ENCODE measurements around the gene GIPC3.
"Not testable (repeated sequence)": the region's sequence is repeated elsewhere in the genome, so short reads cannot be mapped to it uniquely, and the experiment has no call there.

GIPC3 gene

DNA sequence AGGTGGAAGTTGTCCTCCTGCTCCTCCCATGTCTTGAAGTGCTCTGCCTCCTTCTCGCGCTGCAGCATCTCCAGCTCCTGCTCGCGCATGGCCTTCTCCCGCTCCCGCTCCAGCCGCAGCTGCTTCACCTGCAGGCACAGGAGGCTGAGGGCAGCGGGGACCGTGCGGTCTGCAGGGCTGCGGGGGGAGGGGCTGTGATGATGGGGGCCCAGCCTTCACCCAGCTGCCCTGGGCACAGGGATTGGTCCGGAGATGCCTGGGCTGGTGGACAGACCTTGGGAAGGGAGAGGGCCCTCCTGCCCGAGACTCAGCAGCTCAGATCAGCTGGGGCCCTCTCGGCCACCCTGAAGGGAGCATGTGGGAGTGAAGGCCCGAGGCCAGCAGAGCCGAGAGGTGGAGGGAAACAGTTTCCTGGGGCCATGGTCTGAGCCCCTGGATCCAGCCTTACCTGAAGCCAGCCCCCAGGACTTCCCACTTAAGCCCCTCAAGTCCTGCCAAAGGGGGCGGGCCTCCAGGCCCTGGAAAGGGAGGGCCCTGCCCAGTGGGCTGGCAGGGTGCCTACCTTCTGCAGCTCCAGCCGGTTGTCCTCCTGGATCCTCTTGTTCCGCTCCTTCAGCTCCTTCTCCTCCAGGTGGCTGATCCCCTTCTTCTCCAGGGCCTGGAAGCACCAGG is 35.0 kb downstream of the GIPC3 start:
- no peak for DNase-seq

DNA sequence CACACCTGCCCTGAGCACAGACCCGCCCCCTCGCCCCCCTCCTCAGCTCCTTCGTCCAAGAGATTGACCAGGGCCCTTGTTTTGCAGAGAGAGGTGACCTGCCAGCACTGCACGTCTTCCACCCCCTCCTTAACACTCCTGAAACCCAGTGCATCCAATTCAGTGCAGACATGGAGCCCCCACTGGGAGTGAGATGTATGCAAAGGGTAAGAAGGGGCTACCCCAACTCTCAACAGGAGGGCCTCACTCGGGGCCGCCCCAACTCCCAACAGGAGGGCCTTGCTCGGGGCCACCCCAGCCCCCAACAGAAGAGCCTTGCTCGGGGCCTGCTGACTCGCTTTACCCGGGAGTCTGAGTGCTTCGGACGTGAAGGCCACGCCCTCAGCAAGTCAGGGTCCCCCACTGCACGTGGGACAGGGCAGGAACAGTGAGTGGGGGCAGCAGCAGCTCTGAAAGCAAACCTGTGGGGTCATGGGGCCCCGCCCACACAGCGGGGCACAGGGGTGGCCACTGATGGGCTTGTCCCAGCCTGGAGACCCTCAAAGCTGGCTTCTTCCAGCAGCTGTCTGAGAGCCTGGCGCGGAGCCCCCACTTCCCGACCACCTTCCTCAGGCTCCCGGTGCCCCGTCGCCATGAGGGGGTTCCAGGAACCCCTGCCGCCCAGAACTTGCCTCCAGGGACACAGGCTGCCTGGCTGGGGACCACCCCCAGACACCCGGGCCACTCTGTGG is 35.7 kb downstream of the GIPC3 start:
- DNase-seq: no peak

DNA sequence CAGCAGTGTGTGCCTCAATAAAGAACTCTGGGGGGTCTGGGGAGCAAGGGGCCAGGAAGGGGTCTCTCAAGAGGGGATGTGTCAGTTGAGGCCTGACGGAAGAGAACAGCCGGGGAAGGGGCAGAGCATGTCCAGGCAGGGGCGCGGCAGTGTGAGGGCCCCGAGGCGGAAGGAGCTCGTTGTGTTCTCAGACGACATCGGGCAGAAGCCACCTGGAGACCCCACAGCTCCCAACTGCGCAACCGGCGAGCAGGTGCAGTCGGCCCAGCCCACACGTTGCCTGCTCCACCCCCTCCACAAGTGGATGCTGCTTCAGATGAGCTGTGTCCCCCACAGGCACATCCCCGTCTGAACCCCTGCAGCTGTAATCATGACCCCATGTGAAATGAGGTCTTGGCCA is 36.4 kb downstream of the GIPC3 start:
- no peak for DNase-seq

GRCh38 chr19:3622224-3622623 is 36.9 kb downstream of the GIPC3 start:
- no peak for DNase-seq

DNA sequence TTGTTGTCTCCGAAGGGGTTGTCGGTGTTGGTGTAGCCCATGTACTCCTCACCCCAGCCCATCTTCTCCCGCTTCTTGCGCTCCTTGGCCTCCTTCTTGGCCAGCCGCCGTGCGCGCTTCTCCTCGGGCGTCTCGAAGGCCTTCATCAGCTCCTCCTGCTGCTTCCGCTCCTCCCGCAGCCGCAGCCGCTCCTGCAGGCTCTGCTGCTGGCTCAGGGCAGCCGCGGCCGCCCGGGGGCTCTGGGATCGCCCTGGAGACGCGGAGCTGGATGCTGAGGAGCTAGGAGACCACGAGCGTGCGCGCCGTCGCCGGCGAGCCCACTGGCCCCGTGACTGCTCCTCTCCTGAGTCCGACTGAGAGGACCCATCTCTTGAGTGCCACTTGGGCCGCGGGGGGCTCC is 38.4 kb downstream of the GIPC3 start:
- DNase-seq: no peak

DNA sequence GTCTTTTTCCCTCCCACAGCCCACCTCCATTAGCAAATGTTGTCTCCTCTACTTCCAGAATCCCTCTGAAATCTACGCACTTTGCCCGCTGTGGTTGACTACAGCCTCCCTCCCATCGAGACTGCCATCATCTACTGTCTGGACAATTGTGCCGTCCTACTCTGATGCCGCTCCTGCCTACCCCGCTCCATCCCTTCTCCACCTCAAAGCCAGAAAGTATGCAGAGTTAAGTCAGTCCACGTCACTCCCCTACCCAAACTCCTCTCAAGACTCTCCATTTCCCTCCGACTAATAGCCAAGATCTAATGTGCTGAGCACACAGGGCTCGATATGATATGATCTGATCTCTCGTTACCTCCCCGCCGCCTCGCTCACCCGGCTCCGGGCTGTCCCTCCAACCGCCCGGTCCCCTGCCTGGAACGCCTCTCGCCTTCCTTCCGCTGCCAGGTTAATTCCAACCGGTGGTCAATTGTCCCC is 40.8 kb downstream of the GIPC3 start:
- DNase-seq: no peak

GRCh38 chr19:3626473-3627350 is 41.4 kb downstream of the GIPC3 start, which contains the start of gene CACTIN:
TSS of gene CACTIN (minus strand) at chr19:3626790. CDS start at chr19:3626762, 28 bp downstream.
- DNase-seq: peak; percentile 96

DNA sequence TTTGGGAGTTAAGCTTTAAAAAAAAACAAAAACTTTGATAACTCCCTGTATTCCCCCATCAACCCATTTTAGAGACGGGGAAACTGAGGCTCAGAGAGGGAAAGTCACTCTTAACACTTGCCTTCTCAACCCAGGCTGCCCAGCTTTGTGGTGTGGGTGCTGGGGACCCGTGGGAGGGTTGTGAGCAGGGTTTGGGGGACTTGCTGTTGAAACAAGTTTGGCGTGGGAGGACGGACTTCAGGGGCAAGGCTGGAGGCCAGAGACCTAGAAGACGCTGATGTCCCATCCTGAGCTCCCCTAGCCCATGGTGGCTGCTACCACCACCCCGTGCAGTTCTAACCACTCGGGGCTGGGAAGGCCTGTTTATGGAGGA is 42.1 kb downstream of the GIPC3 start:
- no peak for DNase-seq

- DNase-seq: not testable (repeated sequence)
These were observed 43.5 kb downstream of the GIPC3 start for GRCh38 chr19:3628766-3629165.

DNA sequence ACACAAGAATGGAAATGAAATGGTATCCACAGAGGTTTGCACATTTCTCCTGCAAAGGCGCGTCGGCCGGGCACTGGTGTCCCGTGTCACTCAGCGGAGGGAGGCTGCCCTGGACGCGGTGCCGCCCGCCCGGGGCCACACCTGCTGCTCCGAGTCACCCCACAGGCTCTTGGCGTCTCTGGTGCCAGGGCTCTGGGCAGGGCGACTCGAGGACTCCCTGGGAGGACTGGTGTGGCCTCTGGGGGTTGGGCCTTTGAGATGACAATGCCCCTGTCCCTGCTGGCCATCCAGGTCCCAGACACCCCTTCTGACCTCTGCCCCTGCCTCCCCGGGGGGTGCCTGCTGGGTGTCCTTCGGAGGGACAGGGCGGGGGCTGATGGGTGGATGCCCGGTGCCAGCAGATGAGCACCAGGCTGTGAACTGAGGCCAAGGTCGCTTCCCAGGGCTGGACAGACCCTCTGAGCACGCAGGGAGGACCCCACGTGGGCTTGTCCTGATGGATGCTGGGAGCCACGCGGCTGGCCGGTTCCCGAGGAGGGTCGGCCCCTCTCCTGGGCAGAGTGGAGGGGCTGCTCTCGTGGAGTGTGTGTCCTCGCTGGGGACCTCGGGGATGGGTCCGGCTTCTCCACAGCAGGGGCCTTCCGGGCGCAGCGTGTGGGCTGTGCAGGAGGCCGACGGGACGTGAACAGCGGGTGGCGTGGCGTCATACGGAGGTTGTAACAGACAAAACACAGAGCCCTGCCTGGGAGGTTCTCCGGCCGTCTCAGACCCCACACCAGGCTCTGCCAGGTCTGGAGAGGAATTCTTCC is 46.0 kb downstream of the GIPC3 start:
- no peak for DNase-seq

- DNase-seq: no peak
These were observed 46.8 kb downstream of the GIPC3 start for GRCh38 chr19:3632098-3632497.

DNA sequence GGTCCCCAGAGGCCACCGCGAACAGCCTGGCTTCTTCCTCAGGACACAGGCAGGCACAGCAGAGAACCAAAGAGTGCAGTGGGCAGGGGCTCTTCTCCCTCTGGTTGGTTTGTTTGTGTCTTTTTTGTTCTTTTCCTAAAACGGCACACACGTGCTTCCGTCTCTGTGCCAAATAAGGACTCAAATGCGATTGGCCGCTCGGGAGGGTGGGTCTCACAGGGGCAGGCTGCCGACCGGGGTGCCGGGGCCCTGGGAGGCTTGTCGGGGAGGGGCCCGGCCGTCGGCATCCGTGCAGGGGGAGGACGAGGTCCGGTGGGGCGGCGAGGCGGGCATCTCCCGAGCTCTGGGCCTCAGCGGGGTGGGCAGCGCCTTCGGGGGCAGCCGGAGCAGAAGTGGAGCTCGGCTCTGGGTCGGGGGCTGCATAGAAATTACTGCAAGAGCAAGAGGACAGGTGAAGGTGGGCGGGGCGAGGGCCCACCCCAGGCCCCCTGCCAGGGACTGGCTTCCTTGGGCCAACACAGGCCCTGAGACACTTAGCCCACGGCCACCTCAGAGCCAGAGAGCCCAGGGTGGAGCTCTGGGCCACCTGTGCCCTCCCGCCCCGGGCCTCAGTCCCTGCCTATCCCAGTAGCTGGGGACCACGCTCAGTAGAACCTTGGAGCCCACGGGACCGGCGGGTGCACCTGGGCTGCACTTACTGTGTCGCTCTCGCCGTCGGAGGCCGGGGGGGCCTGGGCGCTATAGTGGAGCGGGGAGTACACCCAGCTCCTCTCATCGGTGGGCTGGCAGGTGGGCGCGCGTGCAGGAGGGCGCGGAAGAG is 47.7 kb downstream of the GIPC3 start:
- DNase-seq: no peak

- no peak for DNase-seq
These were observed 48.3 kb downstream of the GIPC3 start for GRCh38 chr19:3633559-3633988.

DNA sequence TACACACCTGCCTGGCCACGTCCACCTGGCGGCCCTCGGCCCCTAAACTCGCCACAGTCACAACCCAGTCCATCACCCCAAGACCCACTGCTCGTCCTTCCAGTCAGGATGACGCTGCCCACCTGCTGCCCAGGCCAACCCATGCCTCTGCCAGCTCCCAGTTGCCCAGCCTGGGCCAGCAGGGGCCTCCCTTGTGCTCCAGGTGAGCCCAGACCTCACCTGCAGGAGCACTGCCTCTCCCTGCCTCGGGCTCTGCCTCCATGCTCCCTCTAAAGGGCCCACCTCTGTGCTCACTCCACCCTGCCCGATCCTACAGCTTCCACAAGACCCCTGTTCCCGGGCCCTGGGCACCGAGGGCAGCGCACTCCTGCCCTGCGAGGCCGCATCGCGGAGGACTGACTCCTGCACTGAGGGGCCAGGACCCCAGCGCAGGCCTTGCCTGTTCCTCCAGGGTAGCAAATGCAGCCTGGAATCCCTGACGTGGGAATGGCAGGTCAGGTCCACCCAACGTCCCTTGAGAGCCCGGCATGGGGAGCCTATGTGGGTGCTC is 49.3 kb downstream of the GIPC3 start:
- DNase-seq: no peak

GRCh38 chr19:3636506-3636905 is 51.2 kb downstream of the GIPC3 start:
- no peak for DNase-seq

DNA sequence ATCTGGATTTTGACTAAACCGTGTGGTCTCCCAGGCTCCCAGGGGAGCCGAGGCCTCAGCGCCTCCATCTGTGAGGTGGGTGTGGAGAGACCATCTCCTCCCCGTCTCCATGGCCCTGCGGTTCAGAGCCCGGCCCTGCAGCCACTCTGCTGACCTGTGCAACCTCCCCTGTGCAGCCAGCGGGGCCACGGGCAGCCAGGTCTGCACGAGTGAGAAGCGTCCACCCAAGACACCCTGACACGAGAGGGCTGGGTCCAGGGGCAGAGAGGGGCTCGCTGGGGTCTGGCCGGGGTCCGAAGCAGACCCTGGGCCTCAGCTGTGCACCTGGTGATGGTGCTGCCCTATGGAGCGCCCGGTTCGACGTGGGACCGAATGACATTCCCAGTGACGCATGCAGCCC is 51.7 kb downstream of the GIPC3 start:
- DNase-seq: no peak

DNA sequence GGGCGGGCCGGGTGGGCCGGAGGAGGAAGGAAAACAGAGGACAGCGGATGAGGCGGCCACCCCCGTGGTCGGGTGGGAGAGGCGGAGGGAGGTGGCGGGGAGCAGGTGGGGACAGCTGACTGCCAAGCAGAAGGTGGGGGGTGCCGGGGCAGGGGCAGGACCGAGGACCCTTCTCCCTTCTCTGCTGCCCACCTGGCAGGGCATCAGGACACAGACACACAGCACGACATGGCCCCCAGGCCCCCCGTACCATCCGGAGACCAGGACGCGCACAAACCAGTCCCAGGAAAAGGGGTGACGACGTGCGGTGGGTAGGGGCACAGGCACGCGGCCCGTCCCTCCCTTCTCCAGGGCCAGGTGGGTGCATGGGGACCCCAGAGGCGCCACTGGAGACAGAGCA is 52.3 kb downstream of the GIPC3 start:
- no peak for DNase-seq

DNA sequence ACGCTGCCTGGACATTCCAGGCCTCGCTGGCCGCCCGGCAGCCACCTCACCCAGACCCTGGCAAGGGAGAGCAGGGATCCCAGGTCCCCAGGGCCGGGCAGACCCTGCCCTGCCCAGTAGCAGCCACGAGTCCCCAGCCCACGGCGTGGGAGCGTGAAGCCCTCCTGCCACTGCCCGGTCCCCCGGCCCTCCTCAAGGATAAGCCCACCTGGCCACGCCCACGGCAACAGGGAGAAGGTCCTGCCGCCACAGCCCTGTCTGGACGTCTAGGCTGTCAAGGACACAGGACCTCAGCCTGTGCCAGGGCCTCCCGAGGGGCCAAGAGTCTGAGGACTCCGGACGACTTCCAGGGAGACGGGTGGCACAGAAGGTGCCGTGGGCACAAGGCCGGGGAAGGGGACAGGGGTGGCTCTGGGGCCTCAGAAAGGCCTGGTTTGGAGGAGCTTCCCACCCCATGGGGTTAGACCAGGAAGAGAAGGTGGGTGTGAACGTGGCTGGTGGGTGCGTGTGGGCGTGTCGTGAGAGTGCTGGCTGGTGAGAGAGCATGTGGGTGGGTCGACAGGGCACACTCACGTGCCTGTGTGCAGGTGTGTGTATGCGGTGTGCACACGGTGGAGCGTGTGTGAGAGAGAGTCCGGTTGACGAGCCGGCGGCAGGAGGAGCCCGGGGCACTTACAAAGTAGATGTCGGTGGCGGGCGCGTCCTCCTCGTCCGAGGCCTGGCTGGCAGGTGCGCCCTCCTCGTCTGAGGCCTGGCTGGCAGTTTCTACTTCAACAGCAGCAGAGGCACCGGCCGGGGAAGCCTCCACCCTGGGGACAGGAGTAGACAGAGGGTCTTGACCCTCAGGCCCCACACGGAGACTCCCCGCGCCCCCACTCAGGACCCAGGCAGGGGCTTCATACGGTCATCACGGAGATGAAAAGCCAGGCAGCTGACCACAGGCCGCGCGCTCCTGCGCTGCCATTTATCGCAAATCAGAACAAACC is 53.2 kb downstream of the GIPC3 start:
- no peak for DNase-seq

DNA sequence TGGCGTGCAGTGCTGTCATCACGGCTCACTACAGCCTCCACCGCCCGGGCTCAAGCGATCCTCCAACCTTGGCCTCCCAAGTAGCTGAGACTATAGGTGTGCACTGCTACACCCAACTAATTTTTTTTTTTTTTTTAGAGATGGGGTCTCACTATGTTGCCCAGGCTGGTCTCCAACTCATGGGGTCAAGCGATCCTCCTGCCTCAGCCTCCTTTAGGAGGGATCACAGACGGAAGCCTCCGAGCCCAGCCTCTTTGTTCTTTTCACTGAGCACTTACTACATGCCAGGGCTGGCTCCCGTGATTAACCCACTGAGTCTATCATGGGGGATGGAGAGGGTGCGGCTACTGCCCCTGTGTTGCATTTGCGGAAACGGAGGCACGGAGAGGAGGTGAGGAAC is 54.2 kb downstream of the GIPC3 start:
- DNase-seq: no peak
